Fibroblast of skin of abdomen (primary cell): Measurements from ENCODE around the gene USP3.

Source experiments
- DNase-seq: peaks from one replicate; pipeline ENCODE4 v3.0.0-alpha.2; 2013

USP3 gene

GRCh38 chr15:63544258-63545026 lies 40.0 kb downstream of the USP3 start:
- no peak for DNase-seq

GRCh38 chr15:63545520-63545919 lies 41.1 kb downstream of the USP3 start:
- DNase-seq = no peak

- DNase-seq = peak; percentile 27
Observed at GRCh38 chr15:63551400-63551799, 47.0 kb downstream of the USP3 start.

DNA sequence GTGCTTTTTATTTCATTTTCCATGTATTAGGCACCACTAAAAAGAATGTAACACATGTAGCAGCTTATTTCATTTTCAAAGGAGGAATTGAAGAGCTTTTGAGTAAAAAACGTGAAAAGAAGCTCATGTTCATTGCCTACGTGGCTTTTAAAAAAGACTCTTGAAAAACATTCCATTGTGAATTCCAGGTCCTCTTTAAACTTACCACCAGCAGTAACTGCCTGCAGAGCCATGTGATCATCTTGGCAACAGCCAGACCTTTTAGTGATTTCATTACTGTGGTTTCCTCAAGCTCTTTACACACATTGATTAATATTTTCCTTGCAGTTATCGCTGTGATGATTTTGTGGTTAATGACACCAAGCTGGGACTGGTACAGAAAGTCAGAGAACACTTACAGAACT lies 49.0 kb downstream of the USP3 start:
- peak; percentile 96 for DNase-seq

DNA sequence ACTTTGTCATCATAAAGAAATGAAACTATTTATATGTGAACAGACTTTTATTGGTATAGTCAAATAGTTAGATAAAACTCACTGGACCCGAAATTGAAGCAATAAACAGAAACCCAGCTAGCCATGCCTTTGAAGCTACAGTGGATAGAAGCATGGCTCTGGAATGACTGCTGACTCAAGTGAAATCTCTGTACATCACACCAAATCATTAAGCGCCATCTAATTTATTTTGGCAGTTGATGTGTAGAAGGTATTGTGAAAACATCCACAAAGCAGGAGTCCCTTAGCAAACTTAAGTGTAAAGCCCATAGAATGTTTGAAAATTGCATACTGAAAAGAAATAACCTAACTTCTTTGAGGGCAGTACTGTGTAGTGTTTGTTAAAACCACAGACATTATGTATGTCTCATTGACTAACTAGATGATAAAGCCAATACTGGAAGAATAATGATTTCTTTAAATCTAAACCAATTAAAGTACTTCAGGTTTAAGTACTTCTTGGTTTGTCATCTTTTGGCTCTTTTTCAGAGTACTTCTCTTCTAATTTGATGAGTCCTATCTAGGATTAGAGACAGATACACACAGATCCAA lies 50.0 kb downstream of the USP3 start:
- DNase-seq = peak; percentile 17

DNA sequence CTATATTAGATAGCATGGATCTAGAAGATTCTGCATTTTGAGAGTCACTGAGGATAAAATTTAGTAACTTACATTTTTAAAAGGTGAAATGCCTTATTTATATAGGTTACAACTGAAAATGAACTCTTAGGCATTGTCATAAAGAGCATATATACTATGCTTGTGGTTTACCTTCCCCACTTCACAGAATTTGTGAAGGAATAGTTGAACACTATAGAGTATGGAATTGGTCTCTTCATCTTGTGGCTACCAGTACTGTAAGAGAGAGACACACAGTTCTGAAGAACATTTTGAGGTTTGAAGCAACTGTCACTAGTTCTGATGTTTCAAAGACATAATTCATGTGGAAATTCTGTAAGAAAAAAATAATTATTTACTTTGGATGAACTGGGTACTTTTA lies 51.1 kb downstream of the USP3 start:
- no peak for DNase-seq

- no peak for DNase-seq
Observed at GRCh38 chr15:63556246-63556645, 51.9 kb downstream of the USP3 start.

- DNase-seq = no peak
Observed at GRCh38 chr15:63556736-63557135, 52.3 kb downstream of the USP3 start.

GRCh38 chr15:63559753-63560152 lies 55.4 kb downstream of the USP3 start:
- no peak for DNase-seq

- DNase-seq = no peak
Observed at GRCh38 chr15:63560741-63561448, 56.5 kb downstream of the USP3 start.

DNA sequence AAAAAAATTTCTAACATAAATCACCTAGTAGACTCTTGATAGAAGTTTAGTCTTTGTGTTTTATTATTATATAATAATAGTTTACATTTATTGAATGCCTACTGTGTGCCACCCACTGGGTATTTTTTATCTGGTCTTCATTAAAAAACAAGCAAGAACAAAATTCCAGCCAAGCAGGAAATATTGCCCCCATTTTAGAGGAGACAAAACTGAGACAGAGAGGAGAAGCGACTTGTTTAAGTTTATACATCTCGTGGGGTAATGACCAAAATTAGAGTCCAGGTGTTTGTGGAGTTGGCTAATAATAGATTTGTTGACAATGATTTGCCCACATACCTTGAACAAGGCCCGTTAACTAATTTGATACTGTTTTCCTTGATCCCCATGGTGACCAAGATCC lies 59.7 kb downstream of the USP3 start:
- DNase-seq = no peak

DNA sequence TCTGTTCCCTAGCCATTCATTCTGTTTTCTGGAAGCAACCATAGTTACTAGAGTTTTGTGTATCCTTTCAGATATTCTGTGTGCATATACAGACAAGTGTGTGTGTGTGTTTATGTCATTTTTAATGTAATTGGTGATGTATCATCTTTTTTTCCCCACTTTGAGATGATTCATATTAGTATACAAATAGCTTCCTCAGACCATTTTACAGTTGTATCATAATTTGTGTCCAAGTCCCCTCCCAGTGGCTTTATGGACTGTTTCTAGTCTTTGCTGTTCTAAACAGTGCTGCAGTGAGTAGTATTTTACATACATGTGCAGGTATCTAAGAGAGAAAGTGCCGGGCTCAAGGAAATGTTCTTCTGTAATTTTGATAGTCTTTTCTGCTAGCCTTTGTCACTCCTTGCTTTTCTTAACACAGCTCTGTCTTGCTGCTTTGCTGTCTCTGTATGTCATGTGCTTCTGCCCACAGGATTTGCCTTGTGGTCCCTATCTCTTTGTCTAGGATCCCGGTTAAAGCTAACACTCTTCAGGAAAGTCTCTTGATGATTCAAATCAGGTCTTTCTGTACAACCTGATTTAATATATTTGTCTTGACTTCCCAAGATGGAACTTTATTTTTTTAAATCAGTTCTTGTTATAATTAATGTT lies 61.3 kb downstream of the USP3 start:
- DNase-seq = no peak

GRCh38 chr15:63572749-63573464 lies 68.5 kb downstream of the USP3 start:
- no peak for DNase-seq

DNA sequence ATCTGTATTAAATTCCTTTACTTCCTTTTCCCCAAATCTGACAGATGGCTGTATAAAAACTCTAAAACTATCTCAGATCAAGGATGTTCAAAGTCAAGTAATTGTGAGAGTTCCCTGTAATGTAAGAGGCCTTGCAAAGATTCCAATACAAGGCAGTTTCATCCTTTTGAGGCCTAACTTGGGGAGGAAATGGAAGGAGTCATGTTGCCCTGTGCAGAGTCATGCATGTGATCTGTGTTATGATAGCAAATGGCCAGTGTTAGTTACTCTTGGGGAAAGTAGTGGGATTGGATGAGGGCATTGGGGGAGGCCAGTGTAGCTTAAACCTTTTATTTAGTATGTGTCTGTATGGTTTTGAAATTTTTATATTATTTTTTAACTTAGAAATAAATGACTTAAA lies 69.1 kb downstream of the USP3 start:
- no peak for DNase-seq

DNA sequence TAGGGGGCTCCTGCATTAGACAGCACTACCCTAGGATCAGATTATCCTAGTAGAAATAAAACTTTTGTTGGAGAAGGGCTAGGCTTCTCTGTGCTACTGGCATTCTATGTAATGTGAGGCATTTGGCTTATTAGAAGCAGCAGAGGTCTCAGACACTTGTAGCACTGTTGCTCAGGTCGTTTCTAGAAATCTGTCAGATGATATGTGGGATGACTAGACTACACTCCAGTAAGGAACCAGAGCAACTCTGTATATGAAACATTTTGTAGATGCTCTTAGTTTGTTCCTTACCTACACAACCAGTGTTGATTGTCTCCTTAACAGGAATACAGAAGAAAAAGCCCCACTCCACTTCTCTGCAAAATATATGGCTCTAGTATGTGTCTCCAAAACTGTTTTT lies 70.9 kb downstream of the USP3 start:
- DNase-seq = no peak

DNA sequence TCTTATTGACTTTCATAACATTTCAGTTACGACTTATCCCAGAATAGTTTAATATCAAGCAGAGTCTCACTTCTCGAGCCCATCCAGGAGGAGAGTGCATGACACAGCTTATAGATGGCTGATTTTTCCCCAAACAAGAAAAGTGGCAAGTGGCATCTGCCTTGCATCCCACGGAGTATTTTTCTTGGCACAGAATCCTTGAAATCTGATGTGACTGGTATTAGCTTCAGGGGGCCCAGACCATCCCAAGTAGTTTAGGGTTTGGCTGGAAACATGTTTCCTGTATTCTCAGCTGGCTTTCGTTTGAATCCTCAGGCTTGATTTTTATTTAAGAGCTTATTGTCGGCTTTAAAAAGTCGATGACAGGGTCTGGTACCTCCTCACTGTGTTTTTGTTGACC lies 72.0 kb downstream of the USP3 start:
- no peak for DNase-seq

DNA sequence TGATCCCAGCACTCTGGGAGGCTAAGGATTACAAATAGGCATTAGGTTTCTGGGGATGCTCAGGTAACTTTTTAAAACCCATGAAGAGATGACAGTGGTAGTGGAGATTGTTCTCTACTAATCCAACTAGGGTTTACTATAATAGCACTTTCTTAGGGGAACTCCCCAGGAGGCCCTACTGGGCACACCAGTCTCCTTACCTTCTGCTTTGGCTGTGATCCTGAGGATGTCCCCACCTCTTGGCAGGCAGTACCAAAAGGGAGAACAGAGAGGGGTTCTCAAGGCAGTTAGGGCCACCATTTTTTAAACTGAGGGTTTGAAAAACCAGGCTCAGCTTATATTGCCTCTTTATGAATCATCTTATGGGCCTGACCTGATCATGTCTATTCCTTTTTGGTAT lies 77.8 kb downstream of the USP3 start:
- DNase-seq = no peak

GRCh38 chr15:63582718-63583426 lies 78.5 kb downstream of the USP3 start:
- DNase-seq = peak; percentile 83

- no peak for DNase-seq
Observed at GRCh38 chr15:63586790-63587189, 82.4 kb downstream of the USP3 start.

GRCh38 chr15:63587527-63587926 lies 83.1 kb downstream of the USP3 start:
- DNase-seq = peak; percentile 25

DNA sequence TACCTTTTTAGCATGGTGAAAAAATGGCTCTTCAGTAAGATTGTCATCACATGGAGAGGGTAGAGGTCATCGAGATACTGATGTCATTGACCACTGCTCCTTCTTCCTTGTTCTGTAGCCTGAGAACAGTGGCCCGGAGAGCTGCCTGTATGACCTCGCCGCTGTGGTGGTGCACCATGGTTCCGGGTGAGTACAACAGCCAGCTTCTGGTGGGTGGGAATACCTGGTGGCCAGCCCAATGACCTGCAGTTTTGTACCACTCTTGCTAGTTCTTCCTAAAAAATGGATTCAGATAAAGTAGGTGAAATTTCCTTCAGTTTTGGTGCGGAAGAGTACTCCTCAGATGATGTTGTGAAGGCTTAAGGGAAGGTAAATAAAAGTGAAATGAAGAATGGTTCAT lies 84.4 kb downstream of the USP3 start:
- DNase-seq = no peak
